Measurements from ENCODE around the gene PSTK. TPM values are rescaled to one million over a fixed set of nuclear protein-coding genes. Genes with fewer than 3 reads are reported as not detected.

PSTK gene
- total and polyA plus RNA-seq, 2 of the 13 experiments (the other 11 are each of a cell fraction or from before 2014, with no cell fraction given): 8.2 to 9.3 TPM

- 0 out of 4 replicates have a peak, but pooled peaks of 1 of the 2 experiments have one; percentile 13 for TF ChIP-seq HMGXB4 (CRISPR knock-in tag; IDR thresholded peaks at IDR 0.05; ENCODE audit: borderline replicate concordance in 1 of 2, low read depth in 1 of 2)
- no peak for TF ChIP-seq CSRNP1 (CRISPR knock-in tag; IDR thresholded peaks at IDR 0.05)
- peak; percentile 55 for TF ChIP-seq ARID5B (CRISPR knock-in tag; IDR thresholded peaks at IDR 0.05)
- no peak for TF ChIP-seq ZNF709 (CRISPR knock-in tag; IDR thresholded peaks at IDR 0.05)
- peak; percentile 36; the same call in 1 of the 2 replicates for TF ChIP-seq ZNF629 (CRISPR knock-in tag; conservative IDR thresholded peaks at IDR 0.05)
- peak; percentile 62 for TF ChIP-seq PPARG (CRISPR knock-in tag; conservative IDR thresholded peaks at IDR 0.05)
- peak; percentile 59; the same call in 1 of the 2 replicates for TF ChIP-seq TEF (CRISPR knock-in tag; IDR thresholded peaks at IDR 0.05)
- peak; percentile 79 for TF ChIP-seq RXRB (CRISPR knock-in tag; IDR thresholded peaks at IDR 0.05; ENCODE audit: borderline replicate concordance)
- TF ChIP-seq POLR2AphosphoS2 (IDR thresholded peaks at IDR 0.05; ENCODE audit: low read depth, low read length): no peak
- no peak for TF ChIP-seq ZNF773 (CRISPR knock-in tag; IDR thresholded peaks at IDR 0.05; ENCODE audit: borderline replicate concordance)
- no peak for TF ChIP-seq ZSCAN12 (CRISPR knock-in tag; IDR thresholded peaks at IDR 0.05)
- peak; percentile 71 for TF ChIP-seq GATAD2A (CRISPR knock-in tag; IDR thresholded peaks at IDR 0.05)
- TF ChIP-seq FOXP4 (CRISPR knock-in tag; IDR thresholded peaks at IDR 0.05): peak; percentile 80
- no peak for TF ChIP-seq SRY (CRISPR knock-in tag; IDR thresholded peaks at IDR 0.05)
- no peak; the same call in 1 of the 2 replicates for TF ChIP-seq NR2F6 (IDR thresholded peaks at IDR 0.05)
- 0 out of 2 replicates have a peak, but pooled peaks have one; percentile 2 for TF ChIP-seq NR2F6 (CRISPR knock-in tag; IDR thresholded peaks at IDR 0.05)
- TF ChIP-seq SRF (IDR thresholded peaks at IDR 0.05; ENCODE audit: low read depth, low read length): no peak
- TF ChIP-seq ZBTB43 (CRISPR knock-in tag; conservative IDR thresholded peaks at IDR 0.05): peak; percentile 69; the same call in 1 of the 2 replicates
Observed at GRCh38 chr10:123019941-123020703, 39.9 kb downstream of the PSTK start (continued).
